CD4-positive, alpha-beta T cell treated with Interleukin-4 for 1 hour (primary cell): ENCODE results near the gene PCNT.
A peak's percentile ranks its signal among the peaks of the same experiment; 100 is the strongest.

ENCODE experiments used
- DNase-seq, 2 donors: peaks; one replicate each; pipeline ENCODE4 v3.0.0-alpha.2; 2020 to 2022

Gene PCNT

GRCh38 chr21:46412521-46413364 lies 88.8 kb downstream of the PCNT start:
- no peak for DNase-seq

GRCh38 chr21:46413365-46413696 lies 89.4 kb downstream of the PCNT start:
- no peak for DNase-seq

DNA sequence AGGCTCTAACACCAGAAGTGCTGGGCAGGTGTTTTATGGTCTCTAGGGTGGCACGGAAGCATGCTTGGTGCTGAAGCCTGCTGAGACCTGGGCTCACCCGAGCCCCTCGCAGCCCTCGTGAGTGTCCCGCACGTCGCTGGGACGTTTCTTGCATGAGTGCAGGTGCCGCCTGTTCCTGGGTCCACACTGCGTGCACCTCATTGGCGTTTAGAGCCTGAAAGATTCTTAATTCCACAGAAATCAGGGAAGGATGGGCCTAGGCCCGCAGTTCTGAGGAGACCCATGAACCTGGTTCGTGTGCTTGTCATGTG lies 91.0 kb downstream of the PCNT start:
- no peak for DNase-seq

DNA sequence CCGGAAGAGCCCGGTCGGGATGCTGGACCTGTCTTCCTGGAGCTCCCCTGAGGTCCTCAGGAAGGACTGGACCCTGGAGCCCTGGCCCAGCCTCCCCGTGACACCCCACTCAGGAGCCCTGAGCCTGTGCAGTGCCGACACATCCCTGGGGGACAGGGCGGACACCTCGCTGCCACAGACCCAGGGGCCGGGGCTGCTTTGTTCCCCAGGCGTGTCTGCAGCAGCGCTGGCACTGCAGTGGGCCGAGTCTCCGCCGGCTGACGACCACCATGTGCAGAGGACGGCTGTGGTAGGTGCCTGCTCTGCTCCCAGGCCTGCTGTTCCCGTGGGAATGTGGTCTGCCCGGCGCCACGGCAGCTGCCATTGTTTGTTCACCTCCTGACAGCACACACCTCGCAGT lies 92.6 kb downstream of the PCNT start:
- DNase-seq = no peak

GRCh38 chr21:46418265-46418946 lies 94.5 kb downstream of the PCNT start:
- DNase-seq = no peak

GRCh38 chr21:46420241-46421190 lies 96.6 kb downstream of the PCNT start:
- no peak for DNase-seq

GRCh38 chr21:46421191-46421750 lies 97.3 kb downstream of the PCNT start:
- no peak for DNase-seq

DNA sequence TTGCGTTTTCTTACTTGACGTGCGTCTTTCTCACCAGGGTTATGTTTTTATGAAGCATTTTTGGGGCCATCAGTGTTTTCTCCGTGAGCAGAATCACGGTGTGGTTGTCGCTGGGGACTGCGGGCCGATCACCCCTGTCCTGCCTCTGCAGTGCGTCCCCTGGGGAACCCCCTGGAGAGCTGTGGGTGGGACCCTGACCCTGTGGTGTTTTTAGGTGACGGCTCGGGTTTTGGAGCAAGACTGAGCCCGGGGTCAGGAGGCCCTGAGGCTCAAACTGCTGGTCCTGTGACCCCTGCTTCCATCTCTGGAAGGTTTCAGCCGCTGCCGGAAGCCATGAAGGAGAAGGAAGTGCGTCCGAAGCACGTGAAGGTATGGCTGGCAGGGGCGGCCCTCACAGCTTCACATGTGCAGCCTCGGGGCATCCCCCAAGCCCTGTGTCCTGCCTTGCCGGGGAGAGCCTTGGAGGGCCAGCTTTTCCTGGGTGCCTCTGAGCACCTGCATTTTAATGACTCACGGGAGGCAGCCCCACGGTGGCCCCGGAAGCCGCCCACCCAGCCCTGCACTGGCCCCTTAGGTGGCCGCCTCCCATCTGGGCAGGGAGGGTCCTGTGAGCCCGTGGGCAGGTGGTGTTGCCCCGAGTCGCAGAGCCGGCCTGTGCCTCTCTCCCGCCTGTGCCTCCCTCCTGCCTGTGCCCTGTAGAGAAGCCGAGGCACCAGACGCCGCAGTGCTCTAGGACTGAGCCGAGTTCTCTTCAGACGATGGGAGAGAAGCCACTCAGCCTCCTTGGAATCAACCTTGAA lies 98.0 kb downstream of the PCNT start:
- no peak for DNase-seq

- no peak for DNase-seq
Measured at GRCh38 chr21:46422636-46423241, 98.8 kb downstream of the PCNT start.

GRCh38 chr21:46423546-46424038 lies 99.6 kb downstream of the PCNT start:
- peak in 1 of 2 donors; percentile 28 for DNase-seq

DNA sequence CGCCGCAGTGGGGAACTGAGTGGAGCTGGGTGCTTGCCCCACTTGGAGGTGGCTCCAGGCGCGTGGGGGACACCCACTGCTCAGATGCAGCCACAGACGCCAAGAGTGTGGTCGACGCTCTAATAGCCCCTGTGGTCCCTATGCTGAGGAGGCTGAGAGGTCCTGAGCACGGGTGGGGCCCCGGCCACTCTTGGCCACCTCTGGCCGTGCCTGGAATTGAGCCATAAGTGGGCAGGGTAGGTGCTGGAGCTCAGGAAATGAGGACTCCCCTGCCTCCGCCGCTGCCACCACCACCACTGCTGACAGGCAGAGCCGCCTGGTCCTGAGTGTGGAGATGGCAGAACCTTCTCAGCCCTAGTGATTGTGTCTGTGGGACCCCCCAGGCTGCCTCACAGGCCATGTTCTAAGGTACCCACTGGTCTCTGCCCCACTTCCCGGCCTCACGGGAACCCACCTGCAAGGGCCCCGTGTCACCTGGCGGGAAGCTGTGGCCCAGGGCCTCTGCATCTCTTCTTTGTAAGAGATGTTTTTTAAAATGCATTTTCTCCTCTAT lies 100.2 kb downstream of the PCNT start:
- DNase-seq = peak in 1 of 2 donors; percentile 32

GRCh38 chr21:46424621-46425020 lies 100.7 kb downstream of the PCNT start:
- peak; percentile 21 to 63 for DNase-seq

- DNase-seq = no peak
Measured at GRCh38 chr21:46425041-46425440, 101.1 kb downstream of the PCNT start.

- peak; percentile 71 to 73 for DNase-seq
Measured at GRCh38 chr21:46425571-46425970, 101.6 kb downstream of the PCNT start.

GRCh38 chr21:46426313-46427046 lies 102.5 kb downstream of the PCNT start:
- no peak for DNase-seq

- DNase-seq = no peak
Measured at GRCh38 chr21:46427516-46427915, 103.6 kb downstream of the PCNT start.

DNA sequence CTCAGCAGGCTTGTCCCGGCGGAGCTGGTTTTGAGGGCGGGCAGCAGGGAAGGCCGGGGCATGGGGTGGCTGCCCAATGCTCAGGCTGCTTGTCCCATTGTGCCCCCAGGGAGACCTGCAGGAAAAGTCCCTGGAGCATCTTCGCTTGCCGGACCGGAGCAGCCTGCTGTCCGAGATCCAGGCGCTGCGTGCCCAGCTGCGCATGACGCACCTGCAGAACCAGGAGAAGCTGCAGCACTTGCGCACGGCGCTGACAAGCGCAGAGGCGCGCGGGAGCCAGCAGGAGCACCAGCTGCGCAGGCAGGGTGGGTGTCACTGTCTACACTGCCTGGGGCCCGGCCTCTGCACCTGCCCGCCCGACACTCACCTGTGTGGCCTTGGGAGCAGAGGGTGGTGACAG lies 104.3 kb downstream of the PCNT start:
- DNase-seq = no peak

GRCh38 chr21:46428987-46429710 lies 105.2 kb downstream of the PCNT start:
- no peak for DNase-seq

- DNase-seq = no peak
Measured at GRCh38 chr21:46429754-46430681, 106.1 kb downstream of the PCNT start.
